GM12875 (cell line): ENCODE measurements around the gene TTC39B.

Experiments
- H3K4me3 ChIP-seq: one replicate; pipeline ENCODE4 v1.5.1; 2011; ENCODE audit warnings: low read depth, low read length, control low read depth
- CTCF ChIP-seq: IDR thresholded peaks from 2 replicates; pipeline ENCODE4 v1.5.1; 2011; ENCODE audit warnings: low read depth, mild to moderate bottlenecking, control low read depth, inconsistent platforms, low read length, moderate library complexity, borderline replicate concordance; ENCODE audit not compliant: insufficient read depth

Gene TTC39B

GRCh38 chr9:15304632-15305031 lies 2.4 kb downstream of the TTC39B start:
- H3K4me3 ChIP-seq = no peak overlapping the region
- no peak for TF ChIP-seq CTCF

GRCh38 chr9:15300218-15300617 lies 6.8 kb downstream of the TTC39B start:
- no peak overlapping the region for H3K4me3 ChIP-seq

GRCh38 chr9:15299374-15299939 lies 7.6 kb downstream of the TTC39B start:
- TF ChIP-seq CTCF = no peak
- H3K4me3 ChIP-seq = no peak overlapping the region

More at GRCh38 chr9:15300218-15300617, 6.8 kb downstream of the TTC39B start:
- TF ChIP-seq CTCF = no peak

GRCh38 chr9:15298362-15298761 lies 8.7 kb downstream of the TTC39B start:
- no peak overlapping the region for H3K4me3 ChIP-seq
- no peak for TF ChIP-seq CTCF

- H3K4me3 ChIP-seq = no peak overlapping the region
- TF ChIP-seq CTCF = no peak
These were observed 11.1 kb downstream of the TTC39B start for GRCh38 chr9:15295761-15296405.

GRCh38 chr9:15294604-15295003 lies 12.4 kb downstream of the TTC39B start:
- no peak for TF ChIP-seq CTCF
- no peak overlapping the region for H3K4me3 ChIP-seq

GRCh38 chr9:15293804-15294316 lies 13.2 kb downstream of the TTC39B start:
- TF ChIP-seq CTCF = no peak
- no peak overlapping the region for H3K4me3 ChIP-seq
